HG02943 (cell line): ENCODE results near the gene GIT2.
"Not testable (repeated sequence)": the region's sequence is repeated elsewhere in the genome, so short reads cannot be mapped to it uniquely, and the experiment has no call there.

Source experiments
- ATAC-seq: cut with Tn5 transposase; IDR thresholded peaks from one replicate; pipeline ENCODE4 v1.9.1; 2021; ENCODE audit warnings: mild to moderate bottlenecking, low read depth, moderate library complexity; ENCODE audit not compliant: unreplicated experiment

Gene GIT2

GRCh38 chr12:109950625-109951024 lies 45.5 kb downstream of the GIT2 start:
- ATAC-seq: no peak

GRCh38 chr12:109949089-109949488 lies 47.1 kb downstream of the GIT2 start:
- ATAC-seq: no peak

GRCh38 chr12:109948368-109948767 lies 47.8 kb downstream of the GIT2 start:
- no peak for ATAC-seq

GRCh38 chr12:109947521-109947920 lies 48.6 kb downstream of the GIT2 start:
- ATAC-seq: no peak

DNA sequence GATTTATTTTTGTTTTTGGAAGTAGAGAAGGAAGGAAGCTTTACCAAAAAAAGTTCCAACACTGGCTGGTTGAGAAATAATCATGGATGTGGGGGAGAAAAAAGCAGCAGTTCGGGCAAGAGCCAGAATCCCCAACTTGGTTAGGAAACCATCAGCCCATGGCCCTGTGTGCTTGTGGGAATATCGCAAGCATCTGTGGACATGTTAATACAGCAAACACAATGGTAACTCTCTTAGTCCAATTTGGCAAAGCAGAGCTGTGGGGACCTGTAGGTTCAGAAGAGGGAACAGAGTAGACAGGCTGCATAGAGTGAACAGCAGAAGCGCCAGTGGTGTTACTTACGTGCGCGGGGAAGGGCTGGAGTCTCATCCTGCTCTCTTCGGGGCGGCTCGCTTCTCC lies 49.3 kb downstream of the GIT2 start:
- no peak for ATAC-seq

GRCh38 chr12:109946505-109946904 lies 49.7 kb downstream of the GIT2 start:
- no peak for ATAC-seq

- no peak for ATAC-seq
These were observed 51.4 kb downstream of the GIT2 start for GRCh38 chr12:109944561-109945359.

DNA sequence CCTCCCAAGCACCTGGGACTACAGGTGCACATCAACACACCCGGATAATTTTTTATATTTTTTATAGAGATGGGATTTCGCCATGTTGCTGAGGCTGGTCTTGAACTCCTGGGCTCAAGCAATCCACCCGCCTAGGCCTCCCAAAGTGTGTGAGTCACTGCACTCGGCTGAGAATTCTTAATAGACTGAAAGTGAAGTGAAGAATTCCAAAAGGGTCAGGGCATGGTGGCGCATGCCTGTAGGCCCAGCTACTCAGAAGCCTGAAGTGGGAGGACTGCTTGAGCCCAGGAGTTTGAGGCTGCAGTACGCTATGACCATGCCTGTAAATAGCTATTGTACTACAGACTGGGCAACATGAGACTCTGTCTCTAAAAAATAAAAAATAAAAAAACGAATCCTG lies 52.4 kb downstream of the GIT2 start:
- no peak for ATAC-seq

DNA sequence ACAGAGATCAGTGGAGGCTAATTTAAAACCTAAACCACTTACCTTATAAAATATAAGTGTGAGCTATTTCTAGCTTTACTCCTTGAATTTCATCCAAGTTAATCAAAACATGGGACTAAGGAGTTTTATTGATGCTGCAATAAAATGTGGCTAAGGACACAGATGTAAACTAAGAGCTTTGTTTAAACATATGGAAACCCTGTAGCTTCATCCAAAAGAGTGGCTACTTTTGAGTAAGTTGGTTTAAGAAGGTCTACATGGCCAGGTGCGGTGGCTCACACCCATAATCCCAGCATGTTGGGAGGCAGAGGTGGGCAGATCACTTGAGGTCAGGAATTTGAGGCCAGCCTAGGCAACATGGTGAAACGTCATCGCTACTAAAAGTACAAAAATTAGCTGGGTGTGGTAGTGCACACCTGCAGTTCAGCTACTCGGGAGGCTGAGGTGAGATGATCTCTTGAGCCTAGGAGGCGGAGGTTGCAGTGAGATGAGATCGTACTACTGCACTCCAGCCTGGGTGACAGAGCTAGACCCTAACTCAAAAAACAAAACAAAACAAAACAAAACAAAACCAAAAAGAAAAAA lies 55.7 kb downstream of the GIT2 start:
- no peak for ATAC-seq

DNA sequence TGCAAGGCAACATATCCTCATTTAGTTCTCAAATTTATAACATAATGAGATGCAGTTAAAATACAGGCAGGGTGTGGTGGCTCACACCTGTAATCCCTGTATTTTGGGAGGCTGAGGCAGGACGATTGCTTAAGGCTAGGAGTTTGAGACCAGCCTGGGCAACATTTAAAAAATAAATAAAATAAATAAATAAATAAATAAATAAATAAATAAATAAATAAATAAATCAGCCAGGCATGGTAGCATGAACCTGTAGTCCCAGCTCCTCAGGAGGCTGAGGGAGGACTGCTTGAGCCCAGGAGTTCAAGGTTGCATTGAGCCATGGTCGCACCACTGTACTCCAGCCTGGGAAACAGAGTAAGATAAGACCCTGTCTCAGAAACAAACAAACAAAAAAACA lies 56.7 kb downstream of the GIT2 start:
- ATAC-seq: no peak

GRCh38 chr12:109938947-109939346 lies 57.2 kb downstream of the GIT2 start:
- ATAC-seq: no peak

DNA sequence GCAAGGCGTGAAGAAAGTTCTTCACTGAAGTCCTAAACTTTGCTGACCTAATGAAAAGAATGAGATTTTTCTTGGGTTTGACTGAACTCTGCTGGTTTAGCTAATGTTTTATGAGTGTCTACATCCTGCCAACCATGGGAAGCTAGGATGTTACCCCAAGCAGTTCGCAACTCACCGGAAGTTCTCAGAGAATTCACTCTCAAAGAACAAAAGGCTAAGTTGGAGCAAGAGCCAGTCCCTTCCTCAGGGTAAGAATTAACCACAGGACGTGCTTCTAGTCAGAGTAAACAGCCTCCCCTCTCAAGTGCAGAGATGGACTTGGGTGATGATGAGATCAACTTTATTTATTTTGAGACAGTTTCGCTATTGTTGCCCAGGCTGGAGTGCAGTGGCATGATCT lies 58.8 kb downstream of the GIT2 start:
- no peak for ATAC-seq

GRCh38 chr12:109934026-109934425 lies 62.1 kb downstream of the GIT2 start:
- no peak for ATAC-seq

DNA sequence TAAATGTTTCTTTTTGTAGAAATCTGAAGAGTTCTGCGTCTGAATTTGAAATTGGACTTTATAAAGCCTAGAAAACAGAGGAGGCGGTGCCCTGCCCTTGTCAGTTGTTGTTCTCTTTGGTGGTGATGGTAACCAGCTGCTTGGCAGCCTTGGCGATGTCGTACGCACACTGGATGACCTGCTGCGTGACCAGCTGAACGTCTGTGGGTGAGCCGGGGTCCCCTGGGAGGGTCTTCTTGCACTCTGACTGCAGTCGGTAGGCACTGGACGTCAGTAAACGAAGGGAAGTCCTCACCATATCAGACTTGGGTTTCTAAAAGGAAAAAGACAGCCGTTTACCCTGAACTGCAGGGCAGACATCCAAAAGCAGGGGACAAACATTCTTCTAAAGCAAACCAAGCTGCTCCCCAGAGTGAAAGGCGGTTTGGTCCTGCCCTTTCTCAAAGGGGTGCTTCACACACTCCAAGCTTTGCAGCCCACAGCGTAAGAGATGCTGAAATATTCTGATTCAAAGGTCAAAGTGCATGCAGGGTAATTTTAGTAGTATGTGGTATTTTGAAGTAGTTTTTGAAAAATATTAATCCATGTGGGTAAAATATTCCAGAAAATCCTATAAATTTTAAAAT lies 63.2 kb downstream of the GIT2 start:
- no peak for ATAC-seq

DNA sequence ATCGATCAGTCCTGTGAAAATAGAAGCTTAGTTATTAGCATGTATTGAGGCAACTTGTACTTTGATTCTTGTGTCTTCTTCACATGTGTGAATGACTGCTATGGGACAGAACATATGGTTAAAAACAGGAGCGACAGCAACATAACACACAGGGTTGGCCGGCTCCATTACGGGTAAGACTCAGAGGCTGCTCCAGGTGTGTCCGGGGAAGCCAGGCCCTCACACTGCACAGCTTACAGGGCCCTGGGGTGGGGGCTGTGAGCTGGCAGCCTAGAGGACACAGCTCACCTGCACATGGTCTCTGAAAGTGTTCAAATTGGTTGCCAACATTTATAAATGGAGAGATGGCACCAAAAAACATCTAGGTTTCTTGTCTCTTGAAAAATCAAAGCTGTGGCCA lies 65.0 kb downstream of the GIT2 start:
- ATAC-seq: no peak

DNA sequence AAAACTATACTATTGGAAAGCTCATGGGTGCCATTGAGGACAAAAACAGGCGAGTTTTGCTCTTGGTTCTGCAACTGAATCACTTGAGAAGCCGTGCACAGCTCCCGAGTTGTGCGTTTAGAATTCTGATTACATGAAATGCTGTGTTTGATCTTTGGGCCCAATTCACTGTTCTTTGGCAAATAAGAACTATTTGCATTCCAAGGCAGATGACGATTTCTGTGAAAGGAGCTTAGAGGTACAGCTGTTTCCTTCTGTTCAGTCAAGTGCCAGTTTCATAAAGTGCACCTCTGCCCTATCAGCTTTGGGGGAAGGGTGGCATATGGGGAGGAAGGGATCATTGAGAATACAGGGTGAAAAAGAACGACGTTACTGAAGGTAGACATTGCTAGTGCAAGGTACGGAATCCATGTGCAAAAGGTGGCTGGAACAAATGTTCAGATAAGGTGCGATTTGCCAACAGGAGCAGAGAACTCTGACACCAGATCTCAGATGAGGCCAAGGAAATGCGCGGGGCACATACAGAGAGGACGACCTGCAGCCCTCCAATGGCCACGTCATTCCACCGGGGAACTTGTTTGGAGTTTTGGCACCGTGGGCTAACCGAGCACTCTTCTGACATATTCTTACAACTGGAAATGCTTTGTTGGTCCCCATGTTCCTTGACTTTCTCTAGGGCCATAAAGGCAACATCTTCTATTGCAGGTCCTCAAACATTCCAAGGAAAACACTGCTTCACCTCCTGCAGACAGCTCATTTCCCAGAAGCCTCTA lies 66.0 kb downstream of the GIT2 start:
- no peak for ATAC-seq

GRCh38 chr12:109929326-109929725 lies 66.8 kb downstream of the GIT2 start:
- not testable (repeated sequence) for ATAC-seq

- ATAC-seq: no peak
These were observed 68.0 kb downstream of the GIT2 start for GRCh38 chr12:109928058-109928656.

DNA sequence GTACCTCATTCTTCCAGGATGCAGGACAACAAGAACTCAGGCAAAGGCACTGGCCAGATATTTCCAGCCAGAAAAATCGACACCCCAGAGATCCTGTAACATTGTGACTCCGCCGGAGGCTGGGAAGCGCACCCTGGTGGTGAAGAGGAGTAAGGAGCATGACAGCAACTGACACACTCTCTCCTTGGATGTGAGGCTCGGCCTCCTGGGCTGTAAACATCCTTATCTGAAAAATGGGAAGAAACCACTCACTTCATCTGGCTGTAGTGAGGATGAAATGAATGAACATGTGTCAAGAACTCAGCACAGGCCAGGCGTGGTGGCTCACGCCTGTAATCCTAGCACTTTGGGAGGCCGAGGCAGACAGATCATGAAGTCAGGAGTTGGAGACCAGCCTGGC lies 68.5 kb downstream of the GIT2 start:
- no peak for ATAC-seq

DNA sequence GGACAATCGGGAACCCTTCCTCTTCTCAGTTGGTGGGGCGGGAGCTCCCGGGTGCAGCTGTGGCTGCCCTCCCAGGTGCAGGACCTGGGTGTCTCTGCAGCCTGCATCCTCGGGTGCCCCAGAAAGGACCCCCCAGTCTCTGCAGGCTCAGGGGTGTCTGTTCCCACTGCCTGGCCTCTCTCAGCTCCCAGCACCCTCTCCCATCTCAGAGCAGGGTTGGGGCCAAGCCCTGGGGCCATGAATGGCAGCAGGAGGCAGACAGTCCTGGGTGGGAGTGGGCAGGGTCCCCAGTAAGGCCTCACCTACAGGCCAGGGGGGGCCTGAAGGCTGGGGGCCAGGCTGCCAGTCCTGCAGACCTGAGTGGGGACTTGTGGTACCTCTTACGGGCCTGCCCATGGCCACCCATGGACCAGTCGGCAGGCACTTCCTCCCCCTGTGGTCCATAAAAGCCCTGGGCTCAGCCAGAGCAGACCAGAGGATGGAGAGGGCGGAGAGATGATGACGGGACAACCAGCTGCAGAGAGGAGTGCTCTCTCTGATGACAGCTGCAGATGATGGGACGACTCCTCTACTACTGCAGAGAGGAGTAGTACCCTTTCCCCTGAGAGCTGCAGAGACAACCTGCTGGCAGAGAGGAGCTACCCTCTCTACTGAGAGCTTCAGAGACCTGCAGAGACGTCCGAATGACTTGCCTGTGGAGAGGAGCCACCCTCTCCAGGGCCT lies 69.5 kb downstream of the GIT2 start:
- ATAC-seq: no peak
